Fibroblast of skin of back (primary cell): ENCODE results near the gene KIF15. TPM values are rescaled to one million over a fixed set of nuclear protein-coding genes. Genes with fewer than 3 reads are reported as not detected.
"Not testable (repeated sequence)": the region's sequence is repeated elsewhere in the genome, so short reads cannot be mapped to it uniquely, and the experiment has no call there.

Experiments
- DNase-seq: peaks from one replicate; pipeline ENCODE4 v3.0.0-alpha.2; 2013
- polyA plus RNA-seq, 2 experiments: library from polyadenylated mRNA; unstranded; fragments of 120-200 nt; gene quantifications; one replicate each; pipeline ENCODE4 v1.2.1, GENCODE V29; 2013; ENCODE audit not compliant: insufficient read length in 2 of 2

The KIF15 gene, protein sequence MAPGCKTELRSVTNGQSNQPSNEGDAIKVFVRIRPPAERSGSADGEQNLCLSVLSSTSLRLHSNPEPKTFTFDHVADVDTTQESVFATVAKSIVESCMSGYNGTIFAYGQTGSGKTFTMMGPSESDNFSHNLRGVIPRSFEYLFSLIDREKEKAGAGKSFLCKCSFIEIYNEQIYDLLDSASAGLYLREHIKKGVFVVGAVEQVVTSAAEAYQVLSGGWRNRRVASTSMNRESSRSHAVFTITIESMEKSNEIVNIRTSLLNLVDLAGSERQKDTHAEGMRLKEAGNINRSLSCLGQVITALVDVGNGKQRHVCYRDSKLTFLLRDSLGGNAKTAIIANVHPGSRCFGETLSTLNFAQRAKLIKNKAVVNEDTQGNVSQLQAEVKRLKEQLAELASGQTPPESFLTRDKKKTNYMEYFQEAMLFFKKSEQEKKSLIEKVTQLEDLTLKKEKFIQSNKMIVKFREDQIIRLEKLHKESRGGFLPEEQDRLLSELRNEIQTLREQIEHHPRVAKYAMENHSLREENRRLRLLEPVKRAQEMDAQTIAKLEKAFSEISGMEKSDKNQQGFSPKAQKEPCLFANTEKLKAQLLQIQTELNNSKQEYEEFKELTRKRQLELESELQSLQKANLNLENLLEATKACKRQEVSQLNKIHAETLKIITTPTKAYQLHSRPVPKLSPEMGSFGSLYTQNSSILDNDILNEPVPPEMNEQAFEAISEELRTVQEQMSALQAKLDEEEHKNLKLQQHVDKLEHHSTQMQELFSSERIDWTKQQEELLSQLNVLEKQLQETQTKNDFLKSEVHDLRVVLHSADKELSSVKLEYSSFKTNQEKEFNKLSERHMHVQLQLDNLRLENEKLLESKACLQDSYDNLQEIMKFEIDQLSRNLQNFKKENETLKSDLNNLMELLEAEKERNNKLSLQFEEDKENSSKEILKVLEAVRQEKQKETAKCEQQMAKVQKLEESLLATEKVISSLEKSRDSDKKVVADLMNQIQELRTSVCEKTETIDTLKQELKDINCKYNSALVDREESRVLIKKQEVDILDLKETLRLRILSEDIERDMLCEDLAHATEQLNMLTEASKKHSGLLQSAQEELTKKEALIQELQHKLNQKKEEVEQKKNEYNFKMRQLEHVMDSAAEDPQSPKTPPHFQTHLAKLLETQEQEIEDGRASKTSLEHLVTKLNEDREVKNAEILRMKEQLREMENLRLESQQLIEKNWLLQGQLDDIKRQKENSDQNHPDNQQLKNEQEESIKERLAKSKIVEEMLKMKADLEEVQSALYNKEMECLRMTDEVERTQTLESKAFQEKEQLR (N-terminal part only)
- polyA plus RNA-seq (2013, experiment 1 of 2; ENCODE audit: insufficient read length), result 18.9 TPM
- 2.4 TPM for polyA plus RNA-seq (2013, experiment 2 of 2; ENCODE audit: insufficient read length)

GRCh38 chr3:44761424-44762169, at the start of gene KIF15, which contains the start of gene KIAA1143:
Gene KIF15 (plus strand): TSS chr3:44761794. CDS start chr3:44761866, 72 bp downstream.
Gene KIAA1143 (minus strand): TSS chr3:44761619. CDS start chr3:44761602, 17 bp downstream.
- peak; percentile 94 for DNase-seq

- DNase-seq, result peak; percentile 89
Observed at GRCh38 chr3:44712455-44713075, 49.0 kb upstream of the KIF15 start, which contains the start of gene ZNF502. Gene ZNF502 (plus strand): TSS chr3:44712660. CDS start chr3:44720262, 7,602 bp downstream.

GRCh38 chr3:44721231-44722102, 40.1 kb upstream of the KIF15 start:
- peak; percentile 9 for DNase-seq

GRCh38 chr3:44722103-44722401, 39.5 kb upstream of the KIF15 start:
- DNase-seq, result no peak

GRCh38 chr3:44729384-44729910, 32.1 kb upstream of the KIF15 start, which contains the start of gene ZNF501:
Gene ZNF501 (plus strand): TSS chr3:44729635. CDS start chr3:44734422, 4,787 bp downstream.
- DNase-seq, result peak; percentile 87

DNA sequence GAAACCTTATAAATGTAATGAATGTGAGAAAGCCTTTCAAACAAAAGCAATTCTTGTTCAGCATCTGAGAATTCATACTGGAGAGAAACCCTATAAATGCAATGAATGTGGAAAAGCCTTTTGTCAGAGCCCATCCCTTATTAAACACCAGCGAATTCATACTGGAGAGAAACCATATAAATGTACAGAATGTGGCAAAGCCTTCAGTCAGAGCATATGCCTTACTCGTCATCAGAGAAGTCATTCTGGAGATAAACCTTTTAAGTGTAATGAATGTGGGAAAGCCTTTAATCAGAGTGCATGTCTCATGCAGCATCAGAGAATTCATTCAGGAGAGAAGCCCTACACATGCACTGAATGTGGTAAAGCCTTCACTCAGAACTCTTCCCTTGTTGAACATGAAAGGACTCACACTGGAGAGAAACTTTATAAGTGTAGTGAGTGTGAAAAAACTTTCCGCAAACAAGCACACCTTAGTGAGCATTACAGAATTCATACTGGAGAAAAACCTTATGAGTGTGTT, 26.9 kb upstream of the KIF15 start:
- DNase-seq, result no peak

DNA sequence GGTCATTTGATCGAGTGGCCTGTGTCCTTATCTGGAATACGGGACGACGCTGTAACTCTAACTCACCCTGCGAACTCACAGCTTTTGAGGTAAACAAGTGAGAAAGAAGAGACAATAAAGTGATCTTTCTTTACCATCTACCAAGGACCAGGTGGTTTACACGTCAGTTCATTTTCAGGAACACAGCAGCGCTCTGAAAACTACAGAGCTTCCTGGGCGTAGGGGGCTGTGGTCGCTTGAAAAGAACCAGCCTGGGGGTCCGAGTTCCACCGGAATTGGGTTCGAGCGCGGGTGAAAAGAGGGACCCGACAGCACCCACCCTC, 532 bp upstream of the KIF15 start:
- DNase-seq, result no peak

DNA sequence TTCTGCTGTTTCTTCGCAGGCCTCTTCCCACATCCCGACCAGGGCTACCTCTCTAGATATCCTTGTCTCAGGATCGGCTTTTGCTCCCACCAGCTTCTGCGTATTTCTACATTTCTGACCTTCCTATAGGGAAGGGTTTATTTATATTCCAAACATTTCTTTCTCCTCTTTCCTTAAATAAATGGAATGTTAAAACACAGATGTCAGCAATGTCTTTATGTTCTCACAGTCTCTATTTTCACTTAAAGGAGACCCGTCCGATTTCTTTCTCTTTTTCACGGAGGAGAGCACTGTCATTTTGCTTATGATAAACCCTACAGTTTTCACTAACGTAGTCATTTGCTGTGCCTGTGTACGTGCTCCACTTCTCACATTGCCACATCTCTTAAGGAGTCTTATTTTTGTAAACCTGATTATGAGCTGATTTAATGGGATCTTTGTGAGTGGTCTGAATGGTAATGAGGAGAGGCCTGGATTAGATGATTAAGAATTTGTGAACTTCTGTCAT, 630 bp downstream of the KIF15 start:
- DNase-seq, result no peak

DNA sequence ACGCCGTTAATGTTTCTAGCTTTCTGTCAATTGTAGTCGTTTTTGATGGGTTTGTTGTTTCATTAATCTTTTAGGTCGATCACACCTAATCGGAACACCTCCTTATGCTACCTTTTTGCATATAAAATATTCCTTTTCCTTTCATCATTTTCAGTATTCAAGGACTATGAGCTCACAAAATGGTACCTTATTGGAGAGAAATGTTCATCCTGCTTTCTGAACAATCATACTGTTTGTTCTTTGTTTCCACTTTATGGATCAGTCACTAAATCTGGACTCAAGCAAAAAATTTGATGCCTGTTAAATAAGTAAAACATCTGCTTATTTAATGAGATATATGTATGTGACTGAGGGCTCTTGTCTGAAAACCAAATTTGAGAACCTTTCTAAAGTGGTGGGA, 1.1 kb downstream of the KIF15 start:
- DNase-seq, result no peak

DNA sequence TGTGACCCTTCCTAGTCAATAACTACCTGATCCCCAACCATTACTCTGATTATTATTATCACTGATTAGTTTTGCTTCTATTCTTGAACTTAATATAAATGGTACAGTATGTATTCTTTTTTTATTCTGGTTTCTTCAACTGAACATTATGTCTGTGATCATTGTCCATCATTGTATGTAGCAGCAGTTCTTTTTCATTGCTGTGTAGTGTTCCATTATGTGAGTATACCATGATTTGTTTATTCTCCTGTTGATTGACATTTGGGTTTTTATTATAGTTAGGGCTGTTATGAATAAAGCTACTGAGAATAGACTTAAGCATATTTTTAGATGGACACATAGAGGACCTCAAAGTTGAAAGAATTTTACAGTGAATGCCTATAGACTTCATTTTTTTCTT, 2.7 kb downstream of the KIF15 start:
- DNase-seq, result no peak

GRCh38 chr3:44771424-44772098, 10.0 kb downstream of the KIF15 start:
- no peak for DNase-seq

- no peak for DNase-seq
Observed at GRCh38 chr3:44772099-44772442, 10.5 kb downstream of the KIF15 start.

- DNase-seq, result no peak
Observed at GRCh38 chr3:44782891-44783290, 21.3 kb downstream of the KIF15 start.

DNA sequence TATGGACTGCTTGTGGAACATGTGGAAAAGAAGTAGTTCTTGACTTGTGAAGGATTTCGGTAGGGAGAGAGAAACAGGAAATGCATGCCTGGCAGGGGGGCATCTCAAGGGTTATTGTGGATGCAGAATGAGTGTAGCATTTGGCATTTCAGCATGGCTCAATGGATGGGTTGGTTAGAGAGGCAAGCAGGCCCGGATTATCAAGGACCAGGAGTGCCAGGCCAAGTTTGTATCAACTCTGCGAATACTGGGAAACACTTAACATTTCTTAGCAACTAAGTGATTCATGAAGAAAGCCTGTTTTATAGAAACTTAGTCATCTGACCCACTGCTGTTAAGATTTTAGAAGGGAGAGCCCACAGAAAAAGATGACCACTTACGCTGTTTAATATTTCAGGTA, 33.6 kb downstream of the KIF15 start:
- peak; percentile 1 for DNase-seq

DNA sequence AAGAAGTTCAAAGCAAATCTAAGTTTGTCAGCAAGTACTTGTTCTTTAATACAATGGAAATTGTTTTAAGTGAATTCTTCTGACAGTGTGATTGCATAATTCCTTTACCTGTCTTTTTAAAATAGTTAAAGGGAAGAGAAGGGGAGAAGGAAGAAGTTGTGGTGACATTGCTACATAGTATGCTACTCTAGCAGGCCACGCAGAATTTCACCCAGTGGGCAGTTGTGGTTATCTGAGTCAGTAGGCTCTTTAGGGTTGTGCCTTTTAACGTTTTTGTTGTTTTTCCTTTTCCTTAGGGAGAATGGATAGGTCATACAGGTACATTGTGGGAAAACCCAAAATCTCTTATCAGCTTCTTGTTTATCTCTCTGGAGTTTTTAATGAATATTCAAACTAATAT, 40.4 kb downstream of the KIF15 start:
- DNase-seq, result no peak

GRCh38 chr3:44803298-44803697, 41.7 kb downstream of the KIF15 start:
- no peak for DNase-seq

GRCh38 chr3:44805960-44806359, 44.4 kb downstream of the KIF15 start:
- no peak for DNase-seq

DNA sequence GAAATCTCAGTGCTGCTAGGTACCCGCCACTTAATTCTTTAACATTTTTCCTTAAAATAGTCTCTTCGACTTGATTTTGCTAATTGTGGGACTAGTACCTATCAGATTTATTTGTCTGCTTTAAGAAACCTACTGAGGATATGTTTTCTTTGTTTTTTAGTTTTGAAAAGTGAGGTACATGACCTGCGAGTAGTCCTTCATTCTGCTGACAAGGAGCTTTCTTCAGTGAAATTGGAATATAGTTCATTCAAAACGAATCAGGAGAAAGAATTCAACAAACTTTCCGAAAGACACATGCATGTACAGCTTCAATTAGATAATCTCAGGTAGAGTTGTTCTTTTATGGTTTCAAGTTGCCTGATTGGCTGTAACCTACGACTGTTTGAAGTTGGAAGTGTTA, 53.2 kb downstream of the KIF15 start:
- DNase-seq, result no peak

DNA sequence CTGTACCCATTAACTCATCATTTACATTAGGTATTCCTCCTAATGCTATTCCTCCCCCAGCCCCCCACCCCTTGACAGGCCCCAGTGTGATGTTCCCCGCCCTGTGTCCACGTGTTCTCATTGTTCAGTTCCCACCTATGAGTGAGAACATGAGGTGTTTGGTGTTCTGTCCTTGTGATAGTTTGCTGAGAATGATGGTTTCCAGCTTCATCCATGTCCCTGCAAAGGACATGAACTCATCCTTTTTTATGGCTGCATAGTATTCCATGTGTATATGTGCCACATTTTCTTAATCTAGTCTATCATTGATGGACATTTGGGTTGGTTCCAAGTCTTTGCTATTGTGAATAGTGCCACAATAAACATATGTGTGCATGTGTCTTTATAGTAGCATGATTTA, 54.7 kb downstream of the KIF15 start:
- not testable (repeated sequence) for DNase-seq
